CD14-positive monocyte (primary cell): ENCODE measurements around the gene TXNDC15. TPM values are rescaled to one million over a fixed set of nuclear protein-coding genes. Genes with fewer than 3 reads are reported as not detected.

ENCODE experiments used
- DNase-seq, 3 donors: peaks; one replicate each; pipeline ENCODE4 v3.0.0-alpha.2; 2011 to 2022
- H2AFZ ChIP-seq: 2 replicates; pipeline ENCODE4 v1.6.0; 2012; ENCODE audit warnings: mild to moderate bottlenecking, low read depth, low read length, inconsistent platforms; ENCODE audit not compliant: insufficient read depth, poor library complexity, severe bottlenecking
- H3K27ac ChIP-seq, 2 donors: 1 replicate in 1 of 2; 2 replicates in 1 of 2; pipeline ENCODE4 v1.5.1; 2012 to 2013; ENCODE audit warnings: low read length in 2 of 2, control low read depth in 1 of 2, inconsistent platforms in 1 of 2, low read depth in 1 of 2, mild to moderate bottlenecking in 1 of 2
- H3K27me3 ChIP-seq, 2 donors: one replicate each; pipeline versions ENCODE4 v1.6.0 to v1.6.1; 2011 to 2013; ENCODE audit warnings: low read length in 2 of 2; ENCODE audit not compliant: control insufficient read depth in 2 of 2, insufficient read depth in 2 of 2
- H3K36me3 ChIP-seq, 2 donors: replicated peaks in 1 of 2; 1 replicate in 1 of 2; 2 replicates in 1 of 2; pipeline versions ENCODE4 v1.5.1 to v1.6.1; 2012 to 2013; ENCODE audit warnings: low read length in 2 of 2, control low read depth in 1 of 2, inconsistent platforms in 1 of 2, mild to moderate bottlenecking in 1 of 2; ENCODE audit not compliant: insufficient read depth in 2 of 2, control insufficient read depth in 1 of 2
- H3K4me1 ChIP-seq, 2 donors: 1 replicate in 1 of 2; 2 replicates in 1 of 2; pipeline versions ENCODE4 v1.5.1 to v1.6.1; 2012 to 2013; ENCODE audit warnings: low read length in 2 of 2, control low read depth in 1 of 2, inconsistent platforms in 1 of 2, mild to moderate bottlenecking in 1 of 2, moderate library complexity in 1 of 2; ENCODE audit not compliant: insufficient read depth in 2 of 2, control insufficient read depth in 1 of 2
- H3K4me2 ChIP-seq: replicated peaks from 2 replicates; pipeline ENCODE3; 2012; ENCODE audit warnings: low read length, moderate library complexity, mild to moderate bottlenecking; ENCODE audit not compliant: poor library complexity, severe bottlenecking; ENCODE audit errors: extremely low read depth
- H3K4me3 ChIP-seq, 3 experiments: fragments of 200-600 bp in 1 of 3; sonication (generic) in 1 of 3; replicated peaks in 1 of 3; 1 replicate in 2 of 3; 2 replicates in 1 of 3; pipeline ENCODE4 v1.5.1; 2011 to 2013; ENCODE audit warnings: low read length in 3 of 3, mild to moderate bottlenecking in 3 of 3, control low read depth in 2 of 3, low read depth in 2 of 3, inconsistent platforms in 1 of 3, moderate library complexity in 1 of 3
- H3K79me2 ChIP-seq: 2 replicates; pipeline ENCODE4 v1.6.0; 2012; ENCODE audit warnings: mild to moderate bottlenecking, control low read depth, inconsistent platforms, low read length, moderate library complexity; ENCODE audit not compliant: insufficient read depth
- H3K9ac ChIP-seq: 2 replicates; pipeline ENCODE4 v1.6.0; 2017; ENCODE audit warnings: low read length, mild to moderate bottlenecking; ENCODE audit not compliant: insufficient read depth, poor library complexity, severe bottlenecking
- H3K9me3 ChIP-seq, 2 donors: replicated peaks in 1 of 2; 1 replicate in 1 of 2; 2 replicates in 1 of 2; pipeline versions ENCODE4 v1.5.1 to v1.6.1; 2012 to 2013; ENCODE audit warnings: low read length in 2 of 2, control low read depth in 1 of 2; ENCODE audit not compliant: control insufficient read depth in 1 of 2, insufficient read depth in 1 of 2
- H4K20me1 ChIP-seq: 2 replicates; pipeline ENCODE4 v1.6.0; 2012; ENCODE audit warnings: mild to moderate bottlenecking, low read length, control low read depth, moderate library complexity; ENCODE audit not compliant: insufficient read depth
- H3K27ac Mint-ChIP-seq, 7 donors: one replicate each; pipeline ENCODE4 v1.8.0; 2020; ENCODE audit warnings: mild to moderate bottlenecking in 7 of 7, mixed read lengths in 7 of 7, moderate library complexity in 6 of 7, inconsistent platforms in 2 of 7
- H3K27me3 Mint-ChIP-seq, 3 donors: one replicate each; pipeline ENCODE4 v1.8.0; 2021 to 2022; ENCODE audit warnings: low read depth in 3 of 3, mild to moderate bottlenecking in 3 of 3, mixed read lengths in 3 of 3, moderate library complexity in 3 of 3, inconsistent platforms in 1 of 3
- H3K36me3 Mint-ChIP-seq, 2 donors: one replicate each; pipeline ENCODE4 v1.8.0; 2020; ENCODE audit warnings: mixed read lengths in 2 of 2, inconsistent platforms in 1 of 2, mild to moderate bottlenecking in 1 of 2
- H3K4me1 Mint-ChIP-seq: one replicate; pipeline ENCODE4 v1.8.0; 2020; ENCODE audit warnings: mild to moderate bottlenecking, mixed read lengths
- H3K4me3 Mint-ChIP-seq, 2 donors: one replicate each; pipeline ENCODE4 v1.8.0; 2020; ENCODE audit warnings: mild to moderate bottlenecking in 2 of 2, mixed read lengths in 2 of 2, moderate library complexity in 1 of 2
- H3K9me3 Mint-ChIP-seq, 7 donors: one replicate each; pipeline ENCODE4 v1.8.0; 2020 to 2022; ENCODE audit warnings: mixed read lengths in 7 of 7, mild to moderate bottlenecking in 6 of 7, moderate library complexity in 6 of 7, inconsistent platforms in 2 of 7
- CTCF ChIP-seq: fragments of 200-600 bp; IDR thresholded peaks from one replicate; pipeline ENCODE4 v1.8.0; 2022; ENCODE audit warnings: antibody characterized with exemption, mild to moderate bottlenecking
- WGBS: methylation state at CpG from one replicate; pipeline ENCODE4 v1.1.5; 2013; ENCODE audit warnings: missing lambda C conversion rate; ENCODE audit not compliant: insufficient coverage; 5-methylcytosine and 5-hydroxymethylcytosine counted together
- intact Hi-C, 2 donors: fragments of 100-400 bp; cut with micrococcal nuclease; formaldehyde crosslinking; loops; one replicate each; pipeline versions ENCODE4 v1.15.0 to v1.15.1; 2023
- polyA plus RNA-seq, 3 donors: library from polyadenylated mRNA; depleted of rRNA in 1 of 3; unstranded in 2 of 3; stranded (reverse) in 1 of 3; fragments of 300-500 nt in 2 of 3; fragments of >200 nt in 1 of 3; fragmentation: Illumina TruSeq in 2 of 3; gene quantifications; 1 replicate in 2 of 3; 2 replicates in 1 of 3; pipeline ENCODE4 v1.2.3, GENCODE V29; 2012 to 2021

Gene TXNDC15
- polyA plus RNA-seq, 3 donors, result 24.1 to 30.9 (median 28.0) TPM

GRCh38 chr5:134943547-134943946 is 69.4 kb downstream of the TXNDC15 start:
- Histone ChIP-seq H3K9me3 (no peaks in the 10 kb centered on the region), H3K4me2 (no peak overlapping the region), H3K27ac (no peak overlapping the region), H3K4me1 (no peaks in the 10 kb centered on the region), H3K36me3 (peaks cover 2 to 25% of the 10 kb centered on the region in 2 donors), H2AFZ (no peak overlapping the region), H3K9ac (no peak overlapping the region), H3K79me2 (no peaks in the 10 kb centered on the region), H3K4me3 (no peak overlapping the region), H4K20me1 (no peaks in the 10 kb centered on the region), H3K27me3 (no peaks in the 10 kb centered on the region)
- intact Hi-C loops, result no loop called here
- Mint-ChIP-seq H3K4me1 (no peaks in the 10 kb centered on the region), H3K9me3 (no peaks in the 10 kb centered on the region), H3K27ac (peak overlapping the region in 1 of 7 donors; percentile 24), H3K4me3 (no peak overlapping the region), H3K36me3 (peaks cover 21 to 26% of the 10 kb centered on the region in 2 donors), H3K27me3 (no peaks in the 10 kb centered on the region)
- TF ChIP-seq CTCF, result no peak
- DNase-seq, result no peak
- 86% methylated on average over 1 of the region's 1 CpG for WGBS

- intact Hi-C loops, result no loop called here
- Mint-ChIP-seq H3K9me3 (no peaks in the 10 kb centered on the region), H3K27me3 (no peaks in the 10 kb centered on the region), H3K4me3 (no peak overlapping the region), H3K4me1 (peaks cover 6% of the 10 kb centered on the region), H3K27ac (no peak overlapping the region), H3K36me3 (peaks cover 22 to 24% of the 10 kb centered on the region in 2 donors)
- no peaks in the 10 kb centered on the region for H3K27me3 ChIP-seq
- H2AFZ ChIP-seq, result no peak overlapping the region
- no peaks in the 10 kb centered on the region for H4K20me1 ChIP-seq
- TF ChIP-seq CTCF, result no peak
- no peaks in the 10 kb centered on the region for H3K4me1 ChIP-seq
- DNase-seq, result no peak
- H3K4me3 ChIP-seq, result no peak overlapping the region
- no peak overlapping the region for H3K9ac ChIP-seq
- H3K79me2 ChIP-seq, result no peaks in the 10 kb centered on the region
- whole genome bisulfite sequencing, result no CpG with 5 or more reads among the region's 1 CpG
- H3K27ac ChIP-seq, result no peak overlapping the region
- H3K4me2 ChIP-seq, result no peak overlapping the region
- H3K9me3 ChIP-seq, result no peaks in the 10 kb centered on the region
- H3K36me3 ChIP-seq, result peaks cover 0 to 18% of the 10 kb centered on the region in 2 donors
Measured at GRCh38 chr5:134944630-134945029, 70.5 kb downstream of the TXNDC15 start.
